Raji (cell line): Measurements from ENCODE around the gene RNF167.

Experiments
- POLR2A ChIP-seq: IDR thresholded peaks from 2 replicates; pipeline ENCODE4 v1.6.1; 2011; ENCODE audit warnings: low read depth, low read length, control low read depth; ENCODE audit not compliant: insufficient read depth

Gene RNF167

GRCh38 chr17:4899341-4900230, 40.5 kb upstream of the RNF167 start, which contains the start of gene C17orf107:
C17orf107 (plus strand) TSS chr17:4899536; CDS start chr17:4899763, 227 bp downstream.
- no peak for TF ChIP-seq POLR2A

GRCh38 chr17:4900231-4901107, 39.6 kb upstream of the RNF167 start:
- TF ChIP-seq POLR2A = no peak

DNA sequence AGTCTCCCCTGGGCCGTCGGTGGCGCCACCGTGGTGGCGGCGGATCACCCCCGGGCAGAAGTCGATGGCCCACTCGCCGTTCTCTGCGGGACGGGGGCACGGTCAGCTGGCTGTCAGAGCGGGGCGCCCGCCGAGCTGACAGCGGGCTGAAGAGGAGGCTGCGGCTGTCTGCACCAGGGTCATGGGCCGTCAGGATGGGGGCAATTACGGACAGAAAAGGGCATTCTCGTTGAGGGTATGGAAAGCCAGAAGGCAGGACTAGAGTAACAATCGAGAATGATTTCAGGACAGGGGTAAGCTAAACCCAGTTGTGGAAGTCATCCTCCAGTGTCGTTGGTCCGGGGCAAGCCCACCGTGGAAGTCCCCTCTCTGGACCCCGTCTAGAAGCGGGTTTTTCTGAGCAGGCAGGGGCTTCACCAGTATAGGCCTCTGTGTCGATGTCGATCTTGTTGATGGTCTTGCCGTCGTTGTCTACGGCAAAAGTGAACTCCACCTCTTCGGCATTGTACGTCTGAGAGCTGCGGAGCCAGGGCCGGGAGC, 38.9 kb upstream of the RNF167 start:
- TF ChIP-seq POLR2A = no peak

DNA sequence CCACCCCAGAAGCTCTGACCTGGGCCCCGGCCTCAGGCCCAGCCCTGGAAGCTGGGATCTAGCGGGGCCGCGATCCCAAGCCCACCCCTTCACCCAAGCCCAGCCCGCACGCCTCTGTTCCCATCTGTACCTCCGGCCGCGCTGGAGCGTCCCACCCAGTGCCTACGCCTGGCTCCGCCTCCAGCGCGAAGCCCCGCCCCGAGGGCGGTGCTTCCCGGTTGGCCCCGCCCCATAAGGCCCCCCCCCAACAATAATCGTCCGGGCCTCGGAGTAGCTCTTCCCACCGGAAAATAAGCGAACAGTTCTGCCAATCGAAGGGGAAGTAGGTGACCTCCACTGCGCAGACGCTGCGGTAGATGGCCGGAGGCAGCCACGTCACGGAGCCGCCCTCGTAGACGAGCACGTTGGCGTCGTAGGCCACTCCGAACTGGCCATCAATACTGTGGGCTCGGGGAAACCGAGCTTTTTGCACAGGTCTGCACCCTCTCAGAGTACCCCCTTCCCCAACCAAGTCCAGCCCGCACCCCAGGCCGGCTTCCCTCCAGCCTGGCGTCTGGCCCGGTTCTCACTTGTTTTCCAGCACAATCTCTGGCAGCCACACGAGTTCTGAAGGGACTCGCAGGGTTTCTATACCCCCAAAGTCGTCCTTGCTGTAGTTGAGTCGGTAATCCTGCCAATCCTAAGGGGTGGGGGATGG, 38.3 kb upstream of the RNF167 start:
- no peak for TF ChIP-seq POLR2A

GRCh38 chr17:4902540-4902939, 37.5 kb upstream of the RNF167 start:
- TF ChIP-seq POLR2A = no peak

DNA sequence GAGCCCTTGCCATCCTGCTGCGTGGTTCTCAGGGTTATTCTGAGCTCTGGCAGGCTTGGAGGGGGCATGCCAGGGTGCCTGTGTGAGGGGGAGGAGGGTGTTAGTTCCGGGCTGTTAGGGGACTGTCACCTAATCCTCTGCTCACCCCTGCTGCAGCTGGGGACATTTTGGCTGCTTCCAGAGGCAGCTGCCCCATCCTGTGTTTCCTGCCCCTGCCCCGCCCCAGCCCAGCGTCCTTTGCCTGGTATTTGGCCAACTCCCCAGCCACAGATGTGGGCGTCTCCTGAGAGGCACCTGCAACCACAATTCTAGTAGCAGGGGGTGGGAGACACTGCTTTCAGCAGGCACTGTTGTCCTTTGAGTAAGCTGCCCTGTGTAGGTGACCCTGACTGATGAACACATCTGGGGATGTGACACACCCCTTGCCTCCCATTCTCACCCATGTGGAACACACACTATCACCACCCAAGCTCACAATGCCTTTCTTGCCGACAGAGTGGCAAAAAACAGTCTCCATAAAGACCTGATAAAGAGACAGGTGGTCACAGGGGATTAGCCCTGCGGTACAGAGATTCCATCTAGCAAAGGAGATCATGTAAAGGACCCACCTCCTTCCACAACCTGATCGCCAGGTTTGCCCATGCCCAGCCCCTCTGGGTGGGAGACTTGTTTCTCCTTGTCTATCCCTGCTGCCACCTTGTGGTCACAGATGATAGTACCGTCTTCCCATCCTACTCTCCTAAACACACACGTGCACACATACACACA, 36.8 kb upstream of the RNF167 start, which contains the start of gene CHRNE:
TSS of gene CHRNE (minus strand) at position 48 of the 768 bp plus-strand sequence. CDS start at position 13, 35 bp downstream.
- no peak for TF ChIP-seq POLR2A

GRCh38 chr17:4908301-4908700, 31.8 kb upstream of the RNF167 start:
- no peak for TF ChIP-seq POLR2A

- no peak for TF ChIP-seq POLR2A
Observed at GRCh38 chr17:4908711-4909496, 31.2 kb upstream of the RNF167 start.

DNA sequence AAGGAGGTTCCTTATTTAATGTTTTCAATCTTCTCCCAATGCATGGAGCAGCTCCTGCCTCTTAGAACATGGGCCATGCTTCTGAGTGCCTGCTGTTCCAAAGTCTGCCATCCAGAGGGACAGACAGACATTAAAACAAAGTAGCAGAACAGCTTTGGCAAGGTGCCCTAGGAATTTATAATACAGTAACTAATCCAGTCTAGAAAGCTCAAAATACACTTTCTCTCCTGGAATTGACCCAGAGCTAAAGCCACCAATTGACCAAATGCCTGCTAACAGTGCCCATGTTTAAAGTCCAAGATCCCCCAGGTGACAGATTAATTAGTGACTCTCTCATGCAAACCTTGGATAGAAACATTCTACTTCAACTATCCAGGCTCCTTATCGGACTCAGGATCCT, 26.1 kb upstream of the RNF167 start:
- TF ChIP-seq POLR2A = no peak

GRCh38 chr17:4919511-4920047, 20.5 kb upstream of the RNF167 start:
- TF ChIP-seq POLR2A = no peak

DNA sequence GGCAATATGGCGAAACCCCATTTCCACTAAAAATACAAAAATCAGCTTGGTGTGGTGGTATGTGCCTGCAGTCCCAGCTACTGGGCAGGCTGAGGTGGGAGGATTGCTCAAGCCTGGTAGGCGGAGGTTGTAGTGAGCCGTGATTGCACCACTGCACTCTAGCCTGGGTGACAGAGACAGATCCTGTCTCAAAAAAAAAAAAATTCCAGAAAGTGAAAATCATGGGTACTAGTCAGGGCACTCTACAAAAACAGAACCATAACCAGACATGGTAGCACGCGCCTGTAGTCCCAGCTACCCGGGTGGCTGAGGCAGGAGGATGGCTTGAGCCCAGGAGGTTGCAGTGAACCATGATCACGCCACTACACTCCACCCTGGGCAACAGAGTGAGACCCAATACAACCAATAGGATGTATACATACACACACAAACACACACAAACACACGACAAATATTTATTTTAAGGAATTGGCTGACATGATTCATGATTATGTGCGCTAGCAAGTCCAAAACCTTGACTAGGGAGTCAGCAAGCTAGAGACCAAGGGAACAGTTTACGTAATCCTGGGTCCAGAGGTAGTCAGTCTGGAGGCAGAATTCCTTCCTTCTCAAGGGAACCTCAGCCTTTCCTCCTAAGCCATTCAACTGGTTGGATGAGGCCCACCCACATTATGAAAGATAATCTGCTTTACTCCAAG, 19.6 kb upstream of the RNF167 start:
- TF ChIP-seq POLR2A = no peak

DNA sequence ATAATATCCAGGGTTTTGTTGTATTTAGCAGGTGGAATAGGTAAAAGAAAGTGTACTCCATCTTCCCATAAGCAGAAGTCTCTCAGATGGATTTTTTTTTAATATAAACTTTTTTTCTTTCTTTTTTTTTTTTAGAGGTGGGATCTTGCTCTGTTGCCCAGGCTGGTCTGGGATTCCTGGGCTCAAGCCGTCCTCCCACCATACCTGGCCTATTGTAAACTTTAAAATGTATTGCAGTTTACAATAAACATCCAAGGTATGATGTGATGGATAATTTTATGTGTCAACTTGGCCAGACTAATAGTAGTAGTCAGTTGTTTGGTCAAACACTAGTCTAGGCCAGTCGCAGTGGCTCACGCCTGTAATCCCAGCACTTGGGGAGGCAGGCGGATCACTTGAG, 18.7 kb upstream of the RNF167 start:
- TF ChIP-seq POLR2A = no peak

DNA sequence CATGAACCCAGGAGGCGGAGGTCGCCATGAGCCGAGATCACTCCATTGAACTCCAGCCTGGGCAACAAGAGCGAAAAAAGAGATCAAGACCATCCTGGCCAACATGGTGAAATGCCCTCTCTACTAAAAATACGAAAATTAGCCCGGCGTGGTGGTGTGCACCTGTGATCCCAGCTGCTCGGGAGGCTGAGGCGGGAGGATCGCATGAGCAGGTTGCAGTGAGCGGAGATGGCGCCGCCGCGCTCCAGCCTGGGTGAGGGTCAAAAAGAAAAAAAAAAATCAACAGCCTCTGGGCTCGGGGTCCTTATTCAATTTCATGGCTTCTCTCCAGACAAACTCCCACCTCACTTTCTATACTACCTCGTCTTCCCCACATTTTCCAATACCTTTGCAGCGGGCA, 11.2 kb upstream of the RNF167 start:
- TF ChIP-seq POLR2A = no peak

- no peak for TF ChIP-seq POLR2A
Observed at GRCh38 chr17:4931963-4932362, 8.1 kb upstream of the RNF167 start, which contains the start of gene GP1BA. GP1BA (plus strand) TSS chr17:4932277; CDS start chr17:4932605, 328 bp downstream.
